ENCODE measurements around the gene LHX3.
"Not testable (repeated sequence)": the region's sequence is repeated elsewhere in the genome, so short reads cannot be mapped to it uniquely, and the experiment has no call there.

The LHX3 gene

GRCh38 chr9:136156209-136157120 lies 48.5 kb downstream of the LHX3 start:
- no peak for DNase-seq

DNA sequence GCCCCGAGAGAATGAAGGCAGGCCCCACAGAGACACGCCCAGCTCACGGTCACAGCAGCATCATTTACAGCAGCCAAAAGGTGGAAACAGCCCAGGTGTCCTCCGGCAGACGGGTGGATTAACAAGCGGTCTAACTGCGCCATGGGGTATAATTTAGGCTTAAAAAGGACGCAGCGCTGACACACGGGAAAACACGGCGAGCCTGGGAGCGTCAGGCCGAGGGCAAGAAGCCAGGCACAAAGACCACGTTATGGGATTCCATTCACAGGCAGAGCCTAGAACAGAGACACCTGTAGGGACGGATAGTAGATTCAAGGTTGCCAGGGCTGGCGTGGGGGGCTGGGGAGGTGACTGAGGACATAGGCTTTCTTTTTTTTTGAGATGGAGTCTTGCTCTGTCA lies 49.4 kb downstream of the LHX3 start:
- DNase-seq: no peak

DNA sequence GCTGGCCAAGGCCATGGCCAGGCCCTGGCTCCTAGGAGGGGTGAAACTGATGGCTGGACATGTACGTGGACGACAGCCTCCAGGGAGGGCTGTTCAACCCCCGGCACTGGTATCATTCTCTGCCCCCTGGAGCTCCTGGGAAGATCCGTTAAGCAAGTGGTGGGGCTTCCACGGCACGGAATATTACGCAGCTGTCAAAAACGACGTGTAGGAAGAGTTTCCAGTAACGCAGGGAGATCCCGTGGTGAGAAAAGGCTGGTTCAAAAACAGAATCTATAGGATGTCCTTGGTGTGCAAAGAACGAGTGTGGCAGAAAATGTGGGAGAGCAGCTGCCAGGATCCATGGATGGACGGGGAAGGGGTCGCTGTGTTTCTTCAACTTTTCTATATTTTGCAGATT lies 50.0 kb downstream of the LHX3 start:
- DNase-seq: no peak

- DNase-seq: no peak
These were observed 51.4 kb downstream of the LHX3 start for GRCh38 chr9:136153381-136154065.

DNA sequence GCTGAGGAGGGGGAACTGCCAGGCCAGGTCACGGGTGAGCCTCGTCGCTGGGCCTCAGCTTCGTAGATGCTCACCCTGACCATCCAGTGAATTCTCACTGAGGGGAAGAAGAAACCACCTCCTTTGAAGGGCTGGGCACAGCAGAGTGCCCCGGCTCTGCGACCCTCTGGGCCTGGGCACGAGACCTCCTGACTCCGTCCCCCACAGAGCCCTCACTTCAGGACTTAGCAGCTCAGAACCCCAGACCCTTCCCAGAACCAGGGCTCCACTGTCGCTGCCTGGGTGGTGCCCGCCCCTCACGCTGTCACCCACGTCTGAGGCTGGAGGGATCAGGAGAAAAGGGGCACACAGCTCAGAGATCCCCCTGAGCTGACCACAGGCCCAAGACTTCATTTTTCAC lies 52.0 kb downstream of the LHX3 start:
- no peak for DNase-seq

GRCh38 chr9:136152543-136152866 lies 52.4 kb downstream of the LHX3 start:
- DNase-seq: no peak

- DNase-seq: no peak
These were observed 52.9 kb downstream of the LHX3 start for GRCh38 chr9:136151848-136152542.

- no peak for DNase-seq
These were observed 53.6 kb downstream of the LHX3 start for GRCh38 chr9:136151214-136151804.

- DNase-seq: not testable (repeated sequence)
These were observed 54.2 kb downstream of the LHX3 start for GRCh38 chr9:136150664-136151213.

- no peak for DNase-seq
These were observed 55.1 kb downstream of the LHX3 start for GRCh38 chr9:136149853-136150252.

- no peak for DNase-seq
These were observed 55.6 kb downstream of the LHX3 start for GRCh38 chr9:136149337-136149736.

DNA sequence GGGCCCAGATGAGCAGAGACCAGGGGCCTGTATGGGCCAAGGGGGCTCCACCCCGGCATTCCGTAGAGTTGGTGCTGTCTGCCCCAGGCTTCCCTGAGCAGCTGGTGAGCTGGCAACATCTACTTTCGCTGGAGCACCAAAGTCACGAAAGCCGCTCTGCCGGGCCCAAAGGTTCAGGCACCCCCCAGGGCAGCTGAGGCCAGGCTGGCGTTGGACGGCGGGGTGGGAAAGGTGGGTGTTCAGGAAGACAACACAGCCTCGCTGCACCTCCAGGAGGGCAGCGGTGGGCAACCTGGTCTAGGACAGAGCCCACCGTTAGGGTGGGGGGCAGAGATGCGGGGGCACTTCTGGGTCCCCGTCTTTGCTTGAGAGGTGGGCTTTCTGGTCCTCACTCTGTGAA lies 56.2 kb downstream of the LHX3 start:
- no peak for DNase-seq

DNA sequence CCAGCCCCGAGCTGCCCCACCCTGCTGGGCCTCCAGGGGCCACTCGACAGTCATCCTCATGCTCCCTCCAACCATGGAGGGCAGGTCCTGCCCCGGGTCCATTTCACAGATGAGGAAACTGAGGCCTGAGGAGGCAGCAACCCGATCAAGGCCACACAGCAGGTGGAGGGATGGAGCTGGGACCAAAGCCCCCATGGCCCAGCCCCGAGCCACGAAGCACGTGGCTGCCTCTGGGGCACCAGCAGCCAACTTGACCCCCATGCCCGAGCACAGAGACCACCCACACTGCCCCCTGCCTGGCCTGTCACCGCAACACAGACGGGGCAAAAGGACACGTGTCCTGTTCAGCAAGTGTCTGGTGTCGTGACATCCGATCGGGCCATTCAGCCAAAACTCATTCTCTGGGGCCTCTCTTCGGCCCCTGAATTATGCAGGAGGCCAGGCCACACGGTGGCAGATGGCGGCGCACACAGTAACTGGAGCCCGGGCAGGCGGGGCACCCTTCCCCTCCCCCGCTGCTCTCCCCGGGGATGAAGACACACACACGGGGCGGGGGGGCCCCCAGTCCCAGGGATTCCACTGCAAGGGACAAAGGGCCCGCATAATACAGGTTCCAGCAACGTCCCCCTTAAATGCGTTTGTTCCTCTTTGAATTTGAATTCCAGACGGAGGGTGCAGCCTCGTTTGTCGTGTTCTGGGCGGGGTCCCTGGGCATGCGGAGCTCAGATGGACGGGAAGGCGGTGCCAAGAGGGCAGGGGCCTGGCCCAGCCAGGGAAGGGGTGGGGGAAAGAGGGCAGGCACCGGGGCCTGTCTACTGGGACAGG lies 56.8 kb downstream of the LHX3 start:
- no peak for DNase-seq

DNA sequence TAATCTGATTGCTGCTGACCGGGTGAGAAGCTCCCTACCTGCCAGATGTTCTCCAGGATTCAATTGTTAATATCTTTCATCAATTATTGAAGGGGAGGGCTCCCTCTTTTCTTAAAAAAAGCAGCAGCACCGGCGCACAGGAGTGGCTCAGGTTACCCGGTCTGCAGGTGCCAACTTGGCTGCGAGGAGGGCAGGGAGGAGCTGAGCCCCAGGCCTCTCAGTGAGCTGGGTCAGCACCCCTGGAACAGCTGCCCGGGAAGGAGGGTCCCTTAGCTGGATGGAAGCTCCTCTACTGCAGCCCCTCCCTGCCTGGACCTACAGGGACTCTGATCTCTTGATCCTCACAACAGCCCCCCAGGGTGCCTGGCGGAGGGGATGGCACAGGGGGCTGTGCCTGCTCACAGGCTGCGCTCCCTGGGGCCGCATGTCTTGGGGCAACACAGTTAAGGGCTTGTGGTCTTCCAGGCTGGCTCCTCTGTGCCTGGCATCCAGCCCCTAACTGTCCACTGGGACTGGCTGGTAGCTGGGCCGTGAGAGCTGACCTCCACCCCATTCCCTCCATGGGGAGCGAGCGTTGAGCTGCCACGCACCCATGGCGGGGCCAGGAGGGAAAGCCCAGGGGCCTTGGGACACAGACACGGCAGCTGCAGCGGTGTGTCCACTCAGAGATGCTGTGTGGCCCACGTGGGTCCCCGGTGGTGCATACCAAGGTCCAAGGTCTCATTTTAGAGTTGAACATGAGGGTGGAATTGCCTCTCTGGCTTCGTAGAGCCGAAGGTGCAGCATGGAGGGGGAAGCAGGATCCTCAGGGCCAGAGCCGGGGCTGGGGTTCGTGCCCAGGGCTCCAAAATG lies 57.7 kb downstream of the LHX3 start:
- no peak for DNase-seq

All from amygdala (tissue), 56 donors.